Panc1 (cell line): ENCODE results near the gene LIMA1. TPM values are rescaled to one million over a fixed set of nuclear protein-coding genes. Genes with fewer than 3 reads are reported as not detected.
A peak's percentile ranks its signal among the peaks of the same experiment; 100 is the strongest.
"Not testable (repeated sequence)": the region's sequence is repeated elsewhere in the genome, so short reads cannot be mapped to it uniquely, and the experiment has no call there.

Source experiments
- ATAC-seq: fragments of 200-7000 bp; cut with Tn5 transposase; 2 replicates; pipeline ENCODE4 v1.9.1; 2020; ENCODE audit warnings: mild to moderate bottlenecking, moderate library complexity
- BruUV-seq: library from RNA; stranded (reverse); fragments of 400-500 nt; replicated peaks from 2 replicates; lab custom pipeline; 2021; lab: Mats Ljungman, UMichigan
- CTCF ChIA-PET: fragments of 300-600 bp; sonication (Branson Sonifier 250); formaldehyde crosslinking; loops from one replicate; lab custom pipeline; 2022; ENCODE audit warnings: antibody characterized with exemption; lab: Charles Lee
- POLR2A ChIA-PET: fragments of 300-600 bp; sonication (Branson Sonifier 250); formaldehyde crosslinking; loops from one replicate; lab custom pipeline; 2022; ENCODE audit warnings: antibody characterized with exemption; lab: Charles Lee
- DNase-seq: peaks from one replicate; pipeline ENCODE4 v3.0.0-alpha.2; 2010; ENCODE audit warnings: low read depth, low spot score
- H3K27ac ChIP-seq: 2 replicates; pipeline ENCODE4 v1.5.1; 2011; ENCODE audit warnings: mild to moderate bottlenecking, low read length, inconsistent platforms
- H3K27me3 ChIP-seq: fragments of 200-500 bp; sonication (Bioruptor generic); 2 replicates; pipeline ENCODE4 v1.6.0; 2014; ENCODE audit warnings: low read length, inconsistent platforms; ENCODE audit not compliant: control insufficient read depth, insufficient read depth
- H3K36me3 ChIP-seq: fragments of 200-500 bp; sonication (Bioruptor generic); 2 replicates; pipeline ENCODE4 v1.5.1; 2014; ENCODE audit warnings: inconsistent platforms, mild to moderate bottlenecking, low read length, moderate library complexity; ENCODE audit not compliant: control insufficient read depth, insufficient read depth
- H3K4me1 ChIP-seq: 2 replicates; pipeline ENCODE4 v1.5.1; 2011; ENCODE audit warnings: inconsistent platforms, mild to moderate bottlenecking, low read length, moderate library complexity; ENCODE audit not compliant: control insufficient read depth, insufficient read depth
- H3K4me3 ChIP-seq, 2 experiments: 2 replicates each; pipeline ENCODE4 v1.5.1; 2011 to 2012; ENCODE audit warnings: low read depth in 2 of 2, low read length in 2 of 2, mild to moderate bottlenecking in 2 of 2, inconsistent platforms in 1 of 2, moderate library complexity in 1 of 2
- H3K9me3 ChIP-seq: fragments of 200-500 bp; sonication (Bioruptor generic); 2 replicates; pipeline ENCODE4 v1.5.1; 2014; ENCODE audit warnings: low read depth, mild to moderate bottlenecking, inconsistent platforms, low read length, moderate library complexity; ENCODE audit not compliant: control insufficient read depth, insufficient read depth
- POLR2AphosphoS5 ChIP-seq: IDR thresholded peaks from 2 replicates; pipeline ENCODE4 v1.6.1; 2012; ENCODE audit warnings: mild to moderate bottlenecking, low read depth, low read length, moderate library complexity
- SIN3A ChIP-seq: IDR thresholded peaks from 2 replicates; pipeline ENCODE4 v1.6.1; 2012; ENCODE audit warnings: low read depth, mild to moderate bottlenecking, low read length, moderate library complexity, borderline replicate concordance; ENCODE audit not compliant: insufficient read depth
- TCF7L2 ChIP-seq: IDR thresholded peaks from 2 replicates; pipeline ENCODE4 v1.6.1; 2011; ENCODE audit warnings: mild to moderate bottlenecking, low read depth, low read length, inconsistent platforms
- in situ Hi-C: cut with HindIII; loops from 2 replicates; pipeline ENCODE4 v1.10.0; 2016; ENCODE audit warnings: low sequenced_read_pairs, low pct_unique_long_range_greater_than_20kb
- intact Hi-C: fragments of 100-400 bp; cut with micrococcal nuclease; formaldehyde crosslinking; loops from one replicate; pipeline ENCODE4 v1.10.0; 2022; ENCODE audit not compliant: unreplicated experiment
- total RNA-seq: library from RNA; stranded (reverse); gene quantifications from one replicate; pipeline ENCODE4 v1.2.1, GENCODE V29; 2021; ENCODE audit not compliant: unreplicated experiment
- TF ChIP-seq, protein P1 (sequence below): fragments of 450-650 bp; IDR thresholded peaks from 2 replicates; pipeline ENCODE4 v1.5.1; 2017; ENCODE audit warnings: mild to moderate bottlenecking
- TF ChIP-seq, protein P2 (sequence below), 2 experiments: IDR thresholded peaks; 2 replicates each; pipeline ENCODE4 v1.6.1; 2011 to 2012; ENCODE audit warnings: low read depth in 2 of 2, control low read depth in 1 of 2, low read length in 1 of 2, mild to moderate bottlenecking in 1 of 2, moderate library complexity in 1 of 2; ENCODE audit not compliant: insufficient read depth in 1 of 2

The LIMA1 gene
- total RNA-seq, 1 experiment from 2014 or later, result 155 TPM

DNA sequence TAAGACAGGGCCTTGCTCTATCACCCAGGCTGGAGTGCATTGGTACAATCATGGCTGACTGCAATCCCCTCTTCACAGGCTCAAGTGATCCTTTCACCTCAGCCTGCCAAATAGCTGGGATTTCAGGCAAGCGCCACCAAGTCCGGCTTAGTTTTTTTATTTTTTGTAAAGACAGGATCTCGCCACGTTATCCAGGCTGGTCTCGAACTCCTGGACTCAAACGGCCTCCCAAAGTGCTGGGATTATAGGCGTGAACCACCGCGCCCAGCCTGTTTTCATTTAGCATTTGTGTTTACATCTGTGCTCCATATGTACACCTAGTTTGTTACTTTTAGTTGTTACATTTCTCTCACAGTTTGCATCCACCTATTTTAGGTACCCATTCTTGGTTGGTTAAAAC, 32.5 kb upstream of the LIMA1 start:
- TF ChIP-seq, protein P1, sequence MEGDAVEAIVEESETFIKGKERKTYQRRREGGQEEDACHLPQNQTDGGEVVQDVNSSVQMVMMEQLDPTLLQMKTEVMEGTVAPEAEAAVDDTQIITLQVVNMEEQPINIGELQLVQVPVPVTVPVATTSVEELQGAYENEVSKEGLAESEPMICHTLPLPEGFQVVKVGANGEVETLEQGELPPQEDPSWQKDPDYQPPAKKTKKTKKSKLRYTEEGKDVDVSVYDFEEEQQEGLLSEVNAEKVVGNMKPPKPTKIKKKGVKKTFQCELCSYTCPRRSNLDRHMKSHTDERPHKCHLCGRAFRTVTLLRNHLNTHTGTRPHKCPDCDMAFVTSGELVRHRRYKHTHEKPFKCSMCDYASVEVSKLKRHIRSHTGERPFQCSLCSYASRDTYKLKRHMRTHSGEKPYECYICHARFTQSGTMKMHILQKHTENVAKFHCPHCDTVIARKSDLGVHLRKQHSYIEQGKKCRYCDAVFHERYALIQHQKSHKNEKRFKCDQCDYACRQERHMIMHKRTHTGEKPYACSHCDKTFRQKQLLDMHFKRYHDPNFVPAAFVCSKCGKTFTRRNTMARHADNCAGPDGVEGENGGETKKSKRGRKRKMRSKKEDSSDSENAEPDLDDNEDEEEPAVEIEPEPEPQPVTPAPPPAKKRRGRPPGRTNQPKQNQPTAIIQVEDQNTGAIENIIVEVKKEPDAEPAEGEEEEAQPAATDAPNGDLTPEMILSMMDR, result no peak
- TF ChIP-seq POLR2AphosphoS5 (no peak), TCF7L2 (no peak), SIN3A (no peak)
- TF ChIP-seq, protein P2, sequence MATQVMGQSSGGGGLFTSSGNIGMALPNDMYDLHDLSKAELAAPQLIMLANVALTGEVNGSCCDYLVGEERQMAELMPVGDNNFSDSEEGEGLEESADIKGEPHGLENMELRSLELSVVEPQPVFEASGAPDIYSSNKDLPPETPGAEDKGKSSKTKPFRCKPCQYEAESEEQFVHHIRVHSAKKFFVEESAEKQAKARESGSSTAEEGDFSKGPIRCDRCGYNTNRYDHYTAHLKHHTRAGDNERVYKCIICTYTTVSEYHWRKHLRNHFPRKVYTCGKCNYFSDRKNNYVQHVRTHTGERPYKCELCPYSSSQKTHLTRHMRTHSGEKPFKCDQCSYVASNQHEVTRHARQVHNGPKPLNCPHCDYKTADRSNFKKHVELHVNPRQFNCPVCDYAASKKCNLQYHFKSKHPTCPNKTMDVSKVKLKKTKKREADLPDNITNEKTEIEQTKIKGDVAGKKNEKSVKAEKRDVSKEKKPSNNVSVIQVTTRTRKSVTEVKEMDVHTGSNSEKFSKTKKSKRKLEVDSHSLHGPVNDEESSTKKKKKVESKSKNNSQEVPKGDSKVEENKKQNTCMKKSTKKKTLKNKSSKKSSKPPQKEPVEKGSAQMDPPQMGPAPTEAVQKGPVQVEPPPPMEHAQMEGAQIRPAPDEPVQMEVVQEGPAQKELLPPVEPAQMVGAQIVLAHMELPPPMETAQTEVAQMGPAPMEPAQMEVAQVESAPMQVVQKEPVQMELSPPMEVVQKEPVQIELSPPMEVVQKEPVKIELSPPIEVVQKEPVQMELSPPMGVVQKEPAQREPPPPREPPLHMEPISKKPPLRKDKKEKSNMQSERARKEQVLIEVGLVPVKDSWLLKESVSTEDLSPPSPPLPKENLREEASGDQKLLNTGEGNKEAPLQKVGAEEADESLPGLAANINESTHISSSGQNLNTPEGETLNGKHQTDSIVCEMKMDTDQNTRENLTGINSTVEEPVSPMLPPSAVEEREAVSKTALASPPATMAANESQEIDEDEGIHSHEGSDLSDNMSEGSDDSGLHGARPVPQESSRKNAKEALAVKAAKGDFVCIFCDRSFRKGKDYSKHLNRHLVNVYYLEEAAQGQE (IDR thresholded peaks at IDR 0.05; ENCODE audit: insufficient read depth in 1 of 2, low read depth in 2 of 2, low read length in 1 of 2), result no peak
- DNase-seq, result no peak
- no peak overlapping the region for H3K4me3 ChIP-seq
- ATAC-seq, result no peak
- no peaks in the 10 kb centered on the region for H3K9me3 ChIP-seq
- no peaks in the 10 kb centered on the region for H3K36me3 ChIP-seq
- H3K27me3 ChIP-seq, result no peaks in the 10 kb centered on the region
- BruUV-seq, result no TSS peak
- in situ Hi-C loops, result no loop called here
- no peak overlapping the region for H3K27ac ChIP-seq
- H3K4me1 ChIP-seq, result peaks cover 15% of the 10 kb centered on the region
- ChIA-PET POLR2A (no interaction called here), CTCF (interaction anchor here (0.7 kb wide), 1 partner anchor 32 kb away, joined by 6 read pairs; no protein-coding TSS in a partner anchor)
- intact Hi-C loops, result loop anchor here (10.0 kb wide), 2 partner anchors 131 to 231 kb away; partner anchors contain the start of gene SMARCD1

DNA sequence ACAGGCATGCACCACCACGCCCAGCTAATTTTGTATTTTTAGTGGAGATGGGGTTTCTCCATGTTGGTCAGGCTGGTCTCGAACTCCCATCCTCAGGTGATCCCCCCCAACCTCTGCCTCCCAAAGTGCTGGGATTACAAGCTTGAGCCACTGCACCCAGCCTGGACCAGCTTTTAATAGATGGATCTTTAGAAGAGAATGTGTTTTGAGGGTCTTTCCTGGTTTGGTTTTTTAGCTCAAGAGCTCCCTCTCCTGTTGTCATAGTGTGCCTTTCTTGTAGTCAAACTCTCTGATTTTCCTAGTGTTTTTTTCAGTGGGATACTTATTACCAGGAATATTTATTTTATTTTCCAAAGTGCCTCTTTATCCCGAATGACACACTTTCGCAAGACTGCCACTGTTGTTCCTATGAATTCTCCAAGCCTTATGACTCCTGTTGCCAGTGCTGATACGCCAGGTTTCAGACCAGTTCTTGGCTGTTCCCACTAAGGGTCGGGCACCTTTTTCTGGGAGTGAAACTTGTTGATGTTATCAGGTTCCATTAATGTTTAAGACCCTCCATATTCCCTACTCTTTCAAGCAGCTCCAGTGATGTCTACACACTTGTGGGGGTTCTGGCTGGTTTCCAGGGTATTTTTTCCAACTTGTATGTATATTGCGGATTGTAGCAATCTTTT, 31.5 kb upstream of the LIMA1 start:
- in situ Hi-C loops, result no loop called here
- no peak for TF ChIP-seq POLR2AphosphoS5
- TF ChIP-seq, protein P1, result peak; percentile 81
- ATAC-seq (peak; percentile 60; the same call in 1 of the 2 replicates), DNase-seq (peak; percentile 46)
- H3K9me3 ChIP-seq, result no peaks in the 10 kb centered on the region
- H3K27ac ChIP-seq, result peak overlapping the region; percentile 78
- no peaks in the 10 kb centered on the region for H3K27me3 ChIP-seq
- no peak overlapping the region for H3K4me3 ChIP-seq
- no peaks in the 10 kb centered on the region for H3K36me3 ChIP-seq
- CTCF ChIA-PET, result interaction anchor here (0.5 to 1.2 kb wide), 14 partner anchors 13 to 348 kb away, joined by 3 to 15 read pairs (median 4); partner anchors contain the start of genes COX14 and GPD1
- POLR2A ChIA-PET, result no interaction called here
- H3K4me1 ChIP-seq, result peaks cover 20% of the 10 kb centered on the region
- BruUV-seq, result no TSS peak
- intact Hi-C loops, result loop anchor here (10.0 kb wide), 2 partner anchors 130 to 230 kb away; partner anchors contain the start of gene SMARCD1

DNA sequence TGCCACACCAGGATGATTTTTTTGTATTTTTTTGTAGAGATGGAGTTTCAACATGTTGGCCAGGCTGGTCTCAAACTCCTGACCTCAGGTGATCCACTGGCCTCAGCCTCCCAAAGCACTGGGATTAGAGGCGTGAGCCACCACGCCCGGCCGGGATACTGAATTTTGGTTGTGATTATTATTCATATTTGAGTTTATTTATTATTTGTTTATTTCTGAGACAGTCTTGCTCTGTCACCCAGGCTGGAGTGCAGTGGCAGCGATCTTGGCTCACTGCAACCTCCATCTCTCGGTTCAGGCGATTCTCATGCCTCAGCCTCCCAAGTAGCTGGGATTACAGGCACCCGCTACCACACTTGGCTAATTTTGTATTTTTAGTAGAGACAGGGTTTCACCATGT, 30.7 kb upstream of the LIMA1 start:
- in situ Hi-C loops, result not testable (repeated sequence)

More for the DNA sequence above, 30.7 kb upstream of the LIMA1 start:
- not testable (repeated sequence) for H3K27me3 ChIP-seq, H3K4me3 ChIP-seq, H3K36me3 ChIP-seq, H3K9me3 ChIP-seq, BruUV-seq, DNase-seq, ATAC-seq
- Histone ChIP-seq H3K27ac (peak overlapping the region; percentile 80; the same call in 1 of the 2 replicates), H3K4me1 (peaks cover 21% of the 10 kb centered on the region)
- ChIA-PET CTCF (interaction anchor here (0.5 to 1.2 kb wide), 8 partner anchors 13 to 210 kb away, joined by 3 to 15 read pairs (median 5); partner anchors contain the start of gene GPD1), POLR2A (interaction anchor here (0.6 kb wide), 1 partner anchor 38 kb away, joined by 3 read pairs; no protein-coding TSS in a partner anchor)
- intact Hi-C loops, result loop anchor here (10.0 kb wide), 2 partner anchors 129 to 229 kb away; partner anchors contain the start of gene SMARCD1
